GM19397 (cell line): Measurements from ENCODE around the gene SACM1L.
"Not testable (repeated sequence)": the region's sequence is repeated elsewhere in the genome, so short reads cannot be mapped to it uniquely, and the experiment has no call there.

Experiments used
- ATAC-seq: cut with Tn5 transposase; IDR thresholded peaks from one replicate; pipeline ENCODE4 v1.9.1; 2021; ENCODE audit warnings: mild to moderate bottlenecking, moderate library complexity; ENCODE audit not compliant: unreplicated experiment

Gene SACM1L

DNA sequence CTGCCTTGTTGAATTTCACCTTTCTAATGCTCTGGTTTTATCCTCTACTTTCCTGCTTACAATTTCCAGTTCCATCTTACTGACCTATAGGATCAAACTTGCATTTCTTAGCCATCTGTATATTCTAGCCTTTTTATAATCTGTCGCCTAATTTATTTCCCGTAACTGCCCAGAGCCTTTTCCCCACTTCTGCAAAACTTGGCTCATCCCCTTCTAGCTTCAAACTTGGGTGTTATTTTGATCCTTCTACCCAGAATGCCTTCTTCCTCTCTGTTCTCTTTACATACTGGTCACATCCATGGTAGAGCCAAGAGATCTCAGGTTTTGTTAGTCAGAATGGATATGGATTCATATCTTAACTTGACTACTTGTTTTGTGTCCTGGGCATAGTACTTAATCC, 2.6 kb downstream of the SACM1L start:
- no peak for ATAC-seq

- ATAC-seq = no peak
These were observed 3.7 kb downstream of the SACM1L start for GRCh38 chr3:45692866-45693265.

DNA sequence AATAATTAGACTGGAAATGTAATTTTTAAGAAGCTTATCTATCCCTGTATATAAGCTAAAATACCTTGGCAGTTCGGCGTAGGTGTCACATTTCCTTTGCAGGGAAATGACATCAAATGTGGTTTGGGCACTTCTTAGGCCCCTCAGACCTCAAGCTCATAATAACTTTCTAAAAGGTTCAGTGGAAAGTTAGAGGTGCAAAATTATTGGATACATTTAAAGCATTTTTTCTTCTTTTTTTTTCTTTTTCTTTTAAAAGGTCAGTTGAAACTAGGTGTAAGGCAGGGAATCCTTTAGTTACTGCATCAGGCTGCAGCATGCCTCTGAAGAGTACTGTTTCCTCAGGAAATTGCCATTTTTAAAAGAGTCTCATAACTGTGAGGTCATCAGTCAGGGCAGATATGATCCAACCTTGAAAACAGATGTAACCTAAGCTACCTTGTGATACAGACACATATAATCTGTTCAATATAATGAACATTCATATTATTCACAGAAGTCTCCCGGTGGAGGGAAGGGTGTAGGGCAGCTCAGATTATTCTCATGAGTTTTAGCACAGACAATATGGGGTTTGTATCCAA, 4.8 kb downstream of the SACM1L start:
- ATAC-seq = no peak

- ATAC-seq = not testable (repeated sequence)
These were observed 6.0 kb downstream of the SACM1L start for GRCh38 chr3:45695166-45695565.

GRCh38 chr3:45700570-45701073, 11.4 kb downstream of the SACM1L start:
- ATAC-seq = no peak

DNA sequence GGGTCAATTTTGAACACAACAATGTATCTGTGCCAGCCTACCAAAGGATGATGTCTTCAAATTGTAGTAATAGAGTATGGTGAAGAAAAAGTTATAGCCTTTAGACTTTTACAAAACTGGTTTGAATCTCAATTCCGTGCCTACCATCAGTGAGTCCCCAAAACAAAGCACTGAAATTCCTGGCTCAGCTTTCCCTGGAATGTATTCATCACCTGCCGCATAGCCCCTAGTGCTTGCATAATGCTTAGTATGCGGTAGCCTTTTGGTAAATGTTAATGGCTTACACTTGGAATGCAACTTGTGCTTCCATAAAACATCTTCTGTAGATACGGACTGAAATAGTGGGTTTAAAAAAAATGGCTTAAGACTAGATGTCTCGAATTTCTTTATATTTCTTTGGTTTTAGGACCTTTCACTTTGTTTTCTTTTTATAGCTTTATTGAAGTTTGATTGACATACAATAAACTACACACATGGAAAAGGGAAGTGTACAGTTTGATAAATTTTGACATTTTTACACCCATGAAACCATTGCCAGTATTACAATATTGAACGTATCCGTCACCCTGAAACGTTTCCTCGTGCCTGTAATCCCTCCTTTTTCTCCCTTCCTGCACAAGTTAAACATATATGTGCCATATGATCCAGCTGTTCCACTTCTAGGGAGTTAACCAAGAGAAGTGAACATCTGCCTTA, 12.1 kb downstream of the SACM1L start:
- ATAC-seq = no peak

DNA sequence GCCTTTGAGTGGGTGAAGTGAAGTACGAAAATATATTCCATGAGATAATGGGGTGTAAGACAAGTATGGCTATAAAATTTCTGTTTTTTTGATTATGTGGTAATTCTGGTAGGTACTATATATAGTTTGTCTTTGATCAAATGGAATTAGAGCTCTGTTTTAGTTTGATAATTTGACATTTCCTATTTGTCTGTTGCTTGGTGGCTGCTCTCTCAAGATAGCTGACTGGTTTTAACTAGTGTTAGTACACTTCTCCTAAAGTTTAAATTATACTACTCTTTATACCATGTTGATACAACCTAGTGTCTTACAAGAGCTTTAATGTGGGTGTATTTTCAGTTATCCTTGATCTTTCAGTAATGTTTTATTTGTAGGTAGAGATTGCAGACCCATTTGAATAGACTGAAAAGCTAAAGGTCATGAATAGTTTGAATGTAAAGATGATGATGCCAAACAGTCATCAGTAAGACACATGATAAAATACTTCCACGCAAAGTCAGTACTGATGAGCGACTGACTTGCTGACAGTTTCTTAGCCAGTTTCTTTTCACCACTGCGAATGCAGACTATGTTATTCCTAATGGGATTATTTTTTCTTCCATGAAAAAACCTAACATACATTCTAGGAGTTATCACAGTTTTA, 15.2 kb downstream of the SACM1L start:
- ATAC-seq = no peak

GRCh38 chr3:45705839-45706808, 16.9 kb downstream of the SACM1L start:
- no peak for ATAC-seq

DNA sequence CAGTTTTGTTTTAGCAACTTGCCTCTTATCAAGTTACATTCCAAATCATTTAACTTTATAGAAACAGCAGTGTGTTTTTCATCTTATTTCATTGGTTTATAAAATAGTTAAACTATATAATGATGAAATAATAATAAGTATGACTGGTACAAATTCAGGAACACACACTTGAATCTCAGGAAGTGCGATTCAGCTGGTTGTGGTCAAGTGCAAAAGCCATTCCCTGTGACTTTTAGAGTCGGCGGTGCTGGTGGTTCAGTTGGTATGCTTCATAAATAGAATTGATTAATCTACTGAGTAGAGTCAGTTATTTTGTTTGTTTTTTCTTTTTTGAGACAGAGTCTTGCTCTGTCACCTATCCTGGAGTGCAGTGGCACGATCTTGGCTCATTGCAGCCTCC, 22.7 kb downstream of the SACM1L start:
- ATAC-seq = no peak

DNA sequence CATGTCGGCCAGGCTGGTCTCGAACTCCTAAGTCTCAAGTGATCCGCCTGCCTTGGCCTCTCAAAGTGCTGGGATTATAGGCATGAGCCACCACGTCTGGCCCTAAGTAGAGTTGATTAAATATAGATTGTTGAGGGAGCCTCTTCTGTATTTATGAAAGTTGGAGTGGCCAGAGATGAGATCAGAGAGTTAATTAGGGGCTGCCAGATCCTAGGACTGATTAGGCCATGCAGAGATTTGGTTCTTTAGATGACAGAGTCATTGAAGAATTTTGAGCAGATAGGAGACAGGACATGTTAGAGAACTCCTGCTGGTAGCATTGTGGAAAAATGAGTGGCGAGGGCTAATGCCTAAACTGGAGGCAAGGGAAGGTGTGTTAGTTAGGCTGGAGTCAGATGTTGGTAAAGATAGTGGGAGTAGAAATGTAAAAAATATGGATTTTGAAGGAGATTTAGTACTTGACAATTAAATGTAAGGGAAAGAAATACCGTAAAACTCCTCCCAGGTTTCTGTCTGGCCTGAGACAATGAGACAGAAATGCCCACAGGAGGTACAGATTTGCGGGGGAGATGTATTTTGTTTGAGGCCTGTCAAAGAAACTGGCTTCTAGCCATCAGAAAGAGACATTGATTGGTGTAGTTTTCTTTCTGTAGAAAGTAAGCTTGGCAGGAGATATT, 23.4 kb downstream of the SACM1L start:
- no peak for ATAC-seq

GRCh38 chr3:45715945-45716344, 26.7 kb downstream of the SACM1L start:
- ATAC-seq = no peak

GRCh38 chr3:45716790-45717336, 27.7 kb downstream of the SACM1L start:
- no peak for ATAC-seq

DNA sequence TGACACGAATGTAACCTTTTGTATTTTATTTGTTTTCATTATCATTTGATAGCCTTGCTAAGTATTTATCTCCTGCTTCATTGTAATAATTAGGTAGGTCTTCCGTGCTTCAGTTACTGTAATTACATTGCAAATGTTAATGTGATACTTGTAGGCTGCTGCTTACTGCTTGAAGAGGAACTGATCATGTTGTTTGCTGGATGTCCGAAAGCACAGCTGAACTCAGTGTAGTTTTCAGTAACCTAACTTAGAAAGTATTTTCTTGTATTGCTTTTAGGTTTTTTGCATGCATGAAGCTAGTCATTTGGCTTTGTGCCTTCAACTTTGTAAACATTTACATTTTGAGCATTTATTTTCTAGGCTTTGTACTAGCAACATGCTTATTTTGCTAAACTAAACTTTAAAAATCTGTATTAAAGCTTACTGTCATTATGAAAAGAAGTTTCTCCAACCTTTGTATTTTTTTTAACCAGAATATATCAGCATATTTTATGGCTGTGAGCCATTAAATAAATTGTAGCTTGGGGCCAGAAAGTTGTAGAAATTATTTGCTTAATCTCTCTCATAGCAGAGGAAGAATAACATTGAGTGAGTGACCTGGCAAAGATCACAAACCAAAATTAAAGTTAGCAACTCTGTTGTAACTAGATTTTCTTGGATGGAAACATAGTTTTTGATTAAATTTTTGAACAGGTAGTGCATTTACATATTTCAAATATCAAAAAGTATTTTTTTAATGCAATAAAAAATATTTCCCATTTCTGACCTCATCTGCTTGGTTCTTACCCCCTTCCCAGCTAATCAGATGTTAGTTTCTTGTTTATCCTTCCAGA, 30.7 kb downstream of the SACM1L start:
- ATAC-seq = no peak

DNA sequence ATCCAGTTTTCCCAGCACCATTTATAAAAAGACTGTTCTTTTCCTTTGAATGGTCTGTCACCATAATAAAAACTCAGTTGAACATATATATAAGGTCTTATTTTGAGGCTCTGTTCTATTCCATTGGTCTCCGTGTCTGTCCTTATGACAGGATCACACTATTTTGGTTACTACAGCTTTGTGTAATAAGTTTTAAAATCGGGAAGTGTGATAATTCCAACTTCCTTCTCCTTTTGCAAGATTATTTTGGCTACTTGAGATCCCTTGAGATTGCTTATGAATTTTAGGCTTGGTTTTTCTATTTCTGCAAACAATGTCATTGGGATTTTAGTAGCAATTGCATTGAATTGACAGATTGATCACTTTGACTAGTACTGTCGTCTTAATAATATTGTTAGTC, 35.7 kb downstream of the SACM1L start:
- ATAC-seq = no peak

GRCh38 chr3:45729614-45730013, 40.4 kb downstream of the SACM1L start:
- no peak for ATAC-seq

GRCh38 chr3:45730409-45731154, 41.4 kb downstream of the SACM1L start:
- no peak for ATAC-seq

GRCh38 chr3:45736707-45737106, 47.5 kb downstream of the SACM1L start:
- ATAC-seq = no peak

DNA sequence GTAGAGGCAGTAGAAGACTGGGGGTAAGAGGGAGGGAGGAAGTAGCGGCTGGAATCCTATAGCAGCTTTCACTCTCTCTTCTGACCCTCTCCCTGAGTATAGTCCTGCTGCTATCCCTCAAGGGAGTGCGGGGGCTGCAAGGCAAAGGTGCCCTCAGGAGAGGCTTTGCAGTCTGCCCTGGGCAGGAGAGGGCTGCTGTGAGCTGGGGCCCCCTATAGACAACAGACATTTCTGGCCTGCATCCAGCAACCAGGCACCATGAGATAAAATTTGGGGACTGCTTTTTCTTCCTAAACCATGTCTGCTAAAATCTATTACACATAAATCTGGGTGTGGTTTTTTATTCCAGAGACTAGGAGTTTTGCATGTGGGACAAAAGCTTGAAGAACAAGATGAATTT, 48.0 kb downstream of the SACM1L start:
- no peak for ATAC-seq

DNA sequence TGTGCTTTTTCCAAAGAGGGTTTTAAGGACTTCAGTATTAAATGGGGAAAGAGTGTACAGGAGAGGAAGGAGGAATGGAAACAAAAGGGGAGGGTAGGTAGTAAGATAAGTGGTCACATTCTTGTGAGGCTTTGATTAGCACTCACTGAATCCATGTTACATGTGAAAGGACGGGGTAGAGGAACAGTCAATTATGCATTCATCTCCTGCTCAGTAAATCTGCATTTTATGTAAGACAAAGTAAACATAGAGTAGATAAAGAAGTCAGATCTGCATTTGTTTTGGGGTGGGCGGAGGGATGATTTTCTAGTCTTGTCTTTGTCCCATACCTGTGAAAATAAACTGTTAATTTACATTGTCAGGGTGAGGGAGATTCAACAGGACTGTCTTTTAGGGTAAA, 50.8 kb downstream of the SACM1L start:
- no peak for ATAC-seq
